A549 (cell line): ENCODE data around the gene RNF144A.

Source experiments
- CTCF ChIP-seq: fragments of >200 bp; sonication (Bioruptor Twin); formaldehyde crosslinking; IDR thresholded peaks from 3 replicates; pipeline ENCODE4 v1.5.1; 2016
- TF ChIP-seq, protein P1 (sequence below): IDR thresholded peaks from 2 replicates; pipeline ENCODE4 v1.6.1; 2012

DNA sequence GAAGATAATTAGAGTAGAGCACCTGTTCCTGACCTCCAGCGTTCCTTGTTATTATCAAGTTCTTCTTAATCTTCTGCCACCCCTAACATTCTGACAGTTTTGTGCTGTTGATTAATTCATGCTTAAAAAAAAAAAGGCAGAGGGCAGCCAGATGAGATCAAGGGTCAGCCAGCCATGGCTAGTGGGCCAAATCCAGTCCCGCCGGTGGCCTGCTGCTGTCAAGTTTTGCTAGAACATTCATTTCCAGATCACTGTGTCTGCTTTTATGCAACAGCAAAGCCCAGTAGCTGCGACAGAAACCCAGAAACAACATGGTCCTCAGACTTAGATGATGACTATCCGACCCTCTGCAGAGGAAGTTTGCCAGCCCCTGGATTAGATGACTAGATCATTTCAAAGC, 101.6 kb downstream of the RNF144A start:
- no peak for TF ChIP-seq CTCF
- TF ChIP-seq, protein P1, sequence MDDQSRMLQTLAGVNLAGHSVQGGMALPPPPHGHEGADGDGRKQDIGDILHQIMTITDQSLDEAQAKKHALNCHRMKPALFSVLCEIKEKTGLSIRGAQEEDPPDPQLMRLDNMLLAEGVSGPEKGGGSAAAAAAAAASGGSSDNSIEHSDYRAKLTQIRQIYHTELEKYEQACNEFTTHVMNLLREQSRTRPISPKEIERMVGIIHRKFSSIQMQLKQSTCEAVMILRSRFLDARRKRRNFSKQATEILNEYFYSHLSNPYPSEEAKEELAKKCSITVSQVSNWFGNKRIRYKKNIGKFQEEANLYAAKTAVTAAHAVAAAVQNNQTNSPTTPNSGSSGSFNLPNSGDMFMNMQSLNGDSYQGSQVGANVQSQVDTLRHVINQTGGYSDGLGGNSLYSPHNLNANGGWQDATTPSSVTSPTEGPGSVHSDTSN: no peak
